ENCODE measurements around the gene THEMIS. TPM values are rescaled to one million over a fixed set of nuclear protein-coding genes. Genes with fewer than 3 reads are reported as not detected.
A peak's percentile ranks its signal among the peaks of the same experiment; 100 is the strongest.

Gene THEMIS
- total and polyA plus RNA-seq, 9 donors, result 0.06 to 0.07 TPM; not detected in 7

DNA sequence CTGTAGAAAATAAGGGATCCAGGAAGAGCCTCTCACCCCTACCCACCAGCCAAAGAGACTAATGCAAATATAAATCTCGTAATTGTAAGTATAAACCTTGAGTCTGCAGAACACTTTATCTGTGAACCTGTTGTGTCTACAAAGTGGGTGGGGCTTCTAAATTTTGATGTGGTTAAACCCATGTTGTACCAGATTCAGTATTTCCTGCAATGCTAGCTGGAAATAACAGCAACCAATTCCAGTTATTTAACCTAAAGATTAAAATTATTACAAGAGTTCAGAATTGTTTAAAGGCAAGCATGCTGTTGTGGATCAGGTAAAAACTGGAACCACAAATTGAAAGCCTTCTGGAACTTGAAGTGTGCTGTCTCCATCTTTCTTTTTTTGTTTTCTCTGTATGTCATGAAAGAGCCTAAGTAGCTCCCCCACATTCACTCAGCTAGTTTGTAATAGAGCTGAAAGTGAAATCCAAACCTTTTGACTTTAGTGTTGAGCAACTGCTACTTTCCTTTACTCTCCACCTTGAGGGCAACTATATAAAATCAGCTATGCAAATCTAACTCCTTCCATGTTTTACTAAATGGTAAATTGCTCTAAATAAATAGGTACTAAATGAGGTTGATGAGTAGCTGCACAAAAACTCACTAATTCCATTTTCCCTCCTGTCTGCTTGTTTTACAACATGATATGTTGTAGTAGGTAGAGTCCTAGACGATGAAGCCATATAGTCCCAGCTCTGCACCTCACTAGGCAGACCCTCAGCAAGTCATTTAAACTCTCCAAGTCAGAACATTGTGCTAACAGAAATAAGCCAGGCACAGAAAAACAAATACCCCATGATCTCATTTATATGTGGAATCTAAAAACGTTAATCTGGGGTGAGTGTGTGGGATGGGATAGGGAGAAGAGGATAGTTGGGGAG, 17.9 kb upstream of the THEMIS start:
- Histone ChIP-seq H3K36me3 (ENCODE audit: control insufficient read depth, insufficient read depth, low read length) (no peaks in the 10 kb centered on the region), H3K4me1 (ENCODE audit: control insufficient read depth, insufficient read depth, low read length) (no peaks in the 10 kb centered on the region), H3K4me3 (ENCODE audit: low read length) (no peak overlapping the region), H3K27me3 (ENCODE audit: control insufficient read depth, insufficient read depth, low read length) (no peaks in the 10 kb centered on the region), H3K9me3 (replicated peaks; ENCODE audit: control insufficient read depth, low read depth, low read length) (no peaks in the 10 kb centered on the region), H3K27ac (ENCODE audit: low read length) (no peak overlapping the region)
- DNase-seq, result no peak
- WGBS (ENCODE audit: insufficient coverage), result no CpG with 5 or more reads among the region's 3 CpGs

GRCh38 chr6:127917766-127918165, 16.9 kb upstream of the THEMIS start:
- no CpG with 5 or more reads among the region's 1 CpG for WGBS (ENCODE audit: insufficient coverage)
- no peak overlapping the region for H3K27ac ChIP-seq (ENCODE audit: low read length)
- H3K4me3 ChIP-seq (ENCODE audit: low read length), result no peak overlapping the region
- H3K9me3 ChIP-seq (replicated peaks; ENCODE audit: control insufficient read depth, low read depth, low read length), result no peaks in the 10 kb centered on the region
- no peaks in the 10 kb centered on the region for H3K27me3 ChIP-seq (ENCODE audit: control insufficient read depth, insufficient read depth, low read length)
- no peaks in the 10 kb centered on the region for H3K36me3 ChIP-seq (ENCODE audit: control insufficient read depth, insufficient read depth, low read length)
- H3K4me1 ChIP-seq (ENCODE audit: control insufficient read depth, insufficient read depth, low read length), result no peaks in the 10 kb centered on the region
- no peak for DNase-seq

- no peak for DNase-seq
- H3K27me3 ChIP-seq (ENCODE audit: control insufficient read depth, insufficient read depth, low read length), result no peaks in the 10 kb centered on the region
These were observed 13.4 kb upstream of the THEMIS start for GRCh38 chr6:127914240-127914639.

DNA sequence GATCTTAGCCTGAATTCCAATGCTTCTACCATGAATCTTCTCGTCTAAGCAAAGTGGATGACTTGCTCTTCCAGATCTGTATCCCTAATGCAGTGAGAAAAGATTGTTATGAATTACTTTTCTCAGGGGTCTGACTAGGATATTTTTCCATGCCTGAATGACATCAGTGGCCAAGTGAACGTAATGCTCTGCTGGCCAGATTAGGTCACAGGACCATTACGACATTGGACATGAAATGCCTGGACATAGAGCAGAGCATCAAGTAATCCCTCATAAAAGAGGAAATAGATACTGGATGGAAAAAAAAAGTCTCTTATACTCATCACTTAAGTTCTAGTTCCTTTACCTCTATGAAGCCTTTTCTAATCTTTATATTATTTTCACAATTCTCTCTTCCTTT, 12.1 kb upstream of the THEMIS start:
- H3K36me3 ChIP-seq (ENCODE audit: control insufficient read depth, insufficient read depth, low read length), result no peaks in the 10 kb centered on the region
- peak; percentile 1 for DNase-seq
- H3K27ac ChIP-seq (ENCODE audit: low read length), result no peak overlapping the region
- H3K4me3 ChIP-seq (ENCODE audit: low read length), result no peak overlapping the region
- no peaks in the 10 kb centered on the region for H3K9me3 ChIP-seq (replicated peaks; ENCODE audit: control insufficient read depth, low read depth, low read length)
- no CpG with 5 or more reads among the region's 3 CpGs for WGBS (ENCODE audit: insufficient coverage)
- H3K27me3 ChIP-seq (ENCODE audit: control insufficient read depth, insufficient read depth, low read length), result no peaks in the 10 kb centered on the region
- H3K4me1 ChIP-seq (ENCODE audit: control insufficient read depth, insufficient read depth, low read length), result no peaks in the 10 kb centered on the region

More at GRCh38 chr6:127914240-127914639, 13.4 kb upstream of the THEMIS start:
- H3K36me3 ChIP-seq (ENCODE audit: control insufficient read depth, insufficient read depth, low read length), result no peaks in the 10 kb centered on the region
- H3K9me3 ChIP-seq (replicated peaks; ENCODE audit: control insufficient read depth, low read depth, low read length), result no peaks in the 10 kb centered on the region
- no CpG with 5 or more reads among the region's 3 CpGs for WGBS (ENCODE audit: insufficient coverage)
- H3K4me3 ChIP-seq (ENCODE audit: low read length), result no peak overlapping the region
- no peaks in the 10 kb centered on the region for H3K4me1 ChIP-seq (ENCODE audit: control insufficient read depth, insufficient read depth, low read length)
- H3K27ac ChIP-seq (ENCODE audit: low read length), result no peak overlapping the region

DNA sequence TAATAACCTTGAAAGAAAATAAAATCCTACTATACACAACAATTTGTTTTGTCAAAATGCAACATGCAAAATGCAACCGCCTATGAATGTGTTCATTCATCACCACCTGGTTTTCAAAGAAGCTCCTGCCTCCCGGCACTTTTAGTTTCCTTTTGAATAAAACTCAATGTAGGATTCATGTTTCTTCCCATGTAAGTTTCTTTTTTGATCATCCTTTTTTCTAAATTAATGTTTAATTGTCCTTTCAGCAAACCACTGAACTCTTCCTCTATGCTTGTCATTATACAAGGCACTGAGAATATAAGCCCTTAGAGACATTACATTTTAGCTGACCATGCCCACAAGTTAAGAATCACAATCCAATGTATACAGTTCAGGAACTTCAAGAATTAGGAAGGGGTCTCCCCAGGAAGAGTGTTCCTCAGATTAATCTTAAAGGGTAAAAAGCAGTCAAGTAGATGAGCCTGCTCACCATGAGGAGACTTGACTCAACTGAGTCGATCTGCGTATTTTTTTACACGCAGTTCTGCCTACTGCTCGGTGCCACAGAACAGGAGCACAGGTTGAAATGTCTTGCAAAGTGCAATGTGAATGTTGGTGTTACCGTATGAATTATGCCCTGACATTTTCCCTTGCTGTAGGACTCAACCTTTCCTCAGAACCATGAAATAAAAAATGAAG, 7.2 kb upstream of the THEMIS start:
- 94% methylated on average over 4 of the region's 7 CpGs for WGBS (ENCODE audit: insufficient coverage)
- no peak for DNase-seq
- Histone ChIP-seq H3K9me3 (replicated peaks; ENCODE audit: control insufficient read depth, low read depth, low read length) (no peaks in the 10 kb centered on the region), H3K4me3 (ENCODE audit: low read length) (no peak overlapping the region), H3K27ac (ENCODE audit: low read length) (no peak overlapping the region), H3K27me3 (ENCODE audit: control insufficient read depth, insufficient read depth, low read length) (no peaks in the 10 kb centered on the region), H3K4me1 (ENCODE audit: control insufficient read depth, insufficient read depth, low read length) (no peaks in the 10 kb centered on the region), H3K36me3 (ENCODE audit: control insufficient read depth, insufficient read depth, low read length) (no peaks in the 10 kb centered on the region)

- H3K4me3 ChIP-seq (ENCODE audit: low read length), result no peak overlapping the region
- H3K27me3 ChIP-seq (ENCODE audit: control insufficient read depth, insufficient read depth, low read length), result no peaks in the 10 kb centered on the region
- H3K36me3 ChIP-seq (ENCODE audit: control insufficient read depth, insufficient read depth, low read length), result no peaks in the 10 kb centered on the region
- no peak overlapping the region for H3K27ac ChIP-seq (ENCODE audit: low read length)
- no peaks in the 10 kb centered on the region for H3K4me1 ChIP-seq (ENCODE audit: control insufficient read depth, insufficient read depth, low read length)
- H3K9me3 ChIP-seq (replicated peaks; ENCODE audit: control insufficient read depth, low read depth, low read length), result no peaks in the 10 kb centered on the region
- no peak for DNase-seq
These were observed 3.3 kb upstream of the THEMIS start for GRCh38 chr6:127904160-127904559.

- WGBS (ENCODE audit: insufficient coverage), result 96% methylated on average over 7 of the region's 8 CpGs
- Histone ChIP-seq H3K9me3 (replicated peaks; ENCODE audit: control insufficient read depth, low read depth, low read length) (no peaks in the 10 kb centered on the region), H3K4me1 (ENCODE audit: control insufficient read depth, insufficient read depth, low read length) (no peaks in the 10 kb centered on the region), H3K27me3 (ENCODE audit: control insufficient read depth, insufficient read depth, low read length) (no peaks in the 10 kb centered on the region), H3K36me3 (ENCODE audit: control insufficient read depth, insufficient read depth, low read length) (no peaks in the 10 kb centered on the region), H3K4me3 (ENCODE audit: low read length) (no peak overlapping the region), H3K27ac (ENCODE audit: low read length) (no peak overlapping the region)
- no peak for DNase-seq
These were observed 2.1 kb upstream of the THEMIS start for GRCh38 chr6:127902933-127903332.

DNA sequence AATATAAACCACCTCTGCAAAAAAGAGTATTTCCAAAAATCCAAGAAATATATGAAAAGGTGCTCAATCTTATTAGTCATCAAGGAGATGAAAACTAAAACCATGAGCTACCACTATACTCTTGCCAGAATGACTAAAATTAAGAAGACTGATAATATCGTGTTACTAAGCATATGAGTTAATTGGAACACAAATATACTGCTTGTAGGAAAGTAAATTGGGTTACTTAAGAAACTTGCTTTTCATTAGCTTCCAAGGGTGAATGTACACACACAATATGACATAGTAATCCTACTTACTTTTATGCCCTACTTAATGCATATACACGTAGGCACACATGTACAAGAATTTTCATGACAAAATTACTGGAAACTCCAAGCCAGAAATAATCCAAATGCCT, 3.4 kb downstream of the THEMIS start:
- no peak for DNase-seq
- no peak overlapping the region for H3K27ac ChIP-seq (ENCODE audit: low read length)
- no peak overlapping the region for H3K4me3 ChIP-seq (ENCODE audit: low read length)
- no peaks in the 10 kb centered on the region for H3K9me3 ChIP-seq (replicated peaks; ENCODE audit: control insufficient read depth, low read depth, low read length)
- no CpG with 5 or more reads among the region's 2 CpGs for WGBS (ENCODE audit: insufficient coverage)
- no peaks in the 10 kb centered on the region for H3K27me3 ChIP-seq (ENCODE audit: control insufficient read depth, insufficient read depth, low read length)
- no peaks in the 10 kb centered on the region for H3K4me1 ChIP-seq (ENCODE audit: control insufficient read depth, insufficient read depth, low read length)
- no peaks in the 10 kb centered on the region for H3K36me3 ChIP-seq (ENCODE audit: control insufficient read depth, insufficient read depth, low read length)

DNA sequence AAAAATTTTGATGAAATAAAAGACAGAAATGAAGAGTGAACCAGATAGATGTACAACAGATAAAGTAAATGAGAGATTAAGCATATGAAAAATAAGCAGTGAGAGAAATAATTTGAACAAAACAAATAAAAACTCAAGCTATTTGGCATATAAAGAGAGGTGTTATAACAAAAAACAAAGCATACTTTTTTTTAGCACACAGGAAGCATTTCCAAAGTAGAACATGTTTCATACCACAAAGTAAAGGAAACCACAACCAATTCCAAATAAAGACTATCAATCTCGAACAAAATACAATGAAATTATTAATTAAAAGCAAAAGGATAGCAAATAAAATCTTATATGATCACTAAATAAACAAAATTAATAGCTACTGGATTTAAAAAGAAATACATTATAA, 6.8 kb downstream of the THEMIS start:
- no peaks in the 10 kb centered on the region for H3K4me1 ChIP-seq (ENCODE audit: control insufficient read depth, insufficient read depth, low read length)
- no peaks in the 10 kb centered on the region for H3K36me3 ChIP-seq (ENCODE audit: control insufficient read depth, insufficient read depth, low read length)
- H3K27ac ChIP-seq (ENCODE audit: low read length), result no peak overlapping the region
- H3K9me3 ChIP-seq (replicated peaks; ENCODE audit: control insufficient read depth, low read depth, low read length), result no peaks in the 10 kb centered on the region
- WGBS (ENCODE audit: insufficient coverage), result no CpG with 5 or more reads among the region's 1 CpG
- DNase-seq, result no peak
- no peaks in the 10 kb centered on the region for H3K27me3 ChIP-seq (ENCODE audit: control insufficient read depth, insufficient read depth, low read length)
- H3K4me3 ChIP-seq (ENCODE audit: low read length), result no peak overlapping the region

GRCh38 chr6:127893541-127893940, 7.3 kb downstream of the THEMIS start:
- Histone ChIP-seq H3K36me3 (ENCODE audit: control insufficient read depth, insufficient read depth, low read length) (no peaks in the 10 kb centered on the region), H3K27me3 (ENCODE audit: control insufficient read depth, insufficient read depth, low read length) (no peaks in the 10 kb centered on the region), H3K4me1 (ENCODE audit: control insufficient read depth, insufficient read depth, low read length) (no peaks in the 10 kb centered on the region), H3K4me3 (ENCODE audit: low read length) (no peak overlapping the region), H3K9me3 (replicated peaks; ENCODE audit: control insufficient read depth, low read depth, low read length) (no peaks in the 10 kb centered on the region), H3K27ac (ENCODE audit: low read length) (no peak overlapping the region)
- WGBS (ENCODE audit: insufficient coverage), result 98% methylated on average over 5 of the region's 6 CpGs
- DNase-seq, result no peak
